SIG-M5 (cell line): ENCODE data around the gene RECK.
"Not testable (repeated sequence)": the region's sequence is repeated elsewhere in the genome, so short reads cannot be mapped to it uniquely, and the experiment has no call there.

Source experiments
- DNase-seq: peaks from one replicate; lab custom pipeline; 2025; lab: John Stamatoyannopoulos, UW

Gene RECK

GRCh38 chr9:36074055-36074454 lies 37.3 kb downstream of the RECK start:
- no peak for DNase-seq

- DNase-seq = no peak
These were observed 38.3 kb downstream of the RECK start for GRCh38 chr9:36074870-36075532.

GRCh38 chr9:36078051-36078450 lies 41.3 kb downstream of the RECK start:
- DNase-seq = no peak

- no peak for DNase-seq
These were observed 43.8 kb downstream of the RECK start for GRCh38 chr9:36080519-36080918.

- no peak for DNase-seq
These were observed 46.2 kb downstream of the RECK start for GRCh38 chr9:36082931-36083330.

- no peak for DNase-seq
These were observed 49.7 kb downstream of the RECK start for GRCh38 chr9:36086442-36086841.

GRCh38 chr9:36087054-36087453 lies 50.3 kb downstream of the RECK start:
- DNase-seq = not testable (repeated sequence)

GRCh38 chr9:36088020-36088419 lies 51.3 kb downstream of the RECK start:
- no peak for DNase-seq

- no peak for DNase-seq
These were observed 54.6 kb downstream of the RECK start for GRCh38 chr9:36091026-36091953.

- DNase-seq = no peak
These were observed 55.3 kb downstream of the RECK start for GRCh38 chr9:36092014-36092413.

- peak; percentile 7 for DNase-seq
These were observed 55.9 kb downstream of the RECK start for GRCh38 chr9:36092509-36093215.

- no peak for DNase-seq
These were observed 56.7 kb downstream of the RECK start for GRCh38 chr9:36093384-36093783.

- no peak for DNase-seq
These were observed 63.0 kb downstream of the RECK start for GRCh38 chr9:36099718-36100117.

- no peak for DNase-seq
These were observed 63.8 kb downstream of the RECK start for GRCh38 chr9:36100532-36100931.

GRCh38 chr9:36101916-36102741 lies 65.4 kb downstream of the RECK start:
- DNase-seq = no peak

- no peak for DNase-seq
These were observed 66.2 kb downstream of the RECK start for GRCh38 chr9:36102742-36103495.

- DNase-seq = no peak
These were observed 72.4 kb downstream of the RECK start for GRCh38 chr9:36109071-36109470.

GRCh38 chr9:36110434-36110833 lies 73.7 kb downstream of the RECK start:
- DNase-seq = no peak

- DNase-seq = no peak
These were observed 75.8 kb downstream of the RECK start for GRCh38 chr9:36112516-36112915.

- DNase-seq = no peak
These were observed 77.3 kb downstream of the RECK start for GRCh38 chr9:36113999-36114398.

- no peak for DNase-seq
These were observed 79.9 kb downstream of the RECK start for GRCh38 chr9:36116593-36116992.
